SK-N-SH (cell line): ENCODE measurements around the gene CDH23.

ENCODE experiments used
- ELF1 ChIP-seq: IDR thresholded peaks from 2 replicates; pipeline ENCODE4 v1.4.0; 2012
- EP300 ChIP-seq, 2 experiments: IDR thresholded peaks; 2 replicates each; pipeline versions ENCODE4 v1.4.0 to v1.6.1; 2012; ENCODE audit warnings: borderline replicate concordance in 1 of 2, low read depth in 1 of 2, low read length in 1 of 2
- NRF1 ChIP-seq: IDR thresholded peaks from 2 replicates; pipeline ENCODE4 v1.6.1; 2012; ENCODE audit warnings: low read depth, mild to moderate bottlenecking, low read length
- TF ChIP-seq, protein P1 (sequence below): fragments of 200-600 bp; sonication (generic); IDR thresholded peaks from 2 replicates; pipeline ENCODE4 v1.6.1; 2017; ENCODE audit warnings: antibody characterized with exemption, mild to moderate bottlenecking, moderate library complexity

GRCh38 chr10:71496927-71497762, 100.4 kb downstream of the CDH23 start:
- TF ChIP-seq ELF1: no peak
- TF ChIP-seq, protein P1, sequence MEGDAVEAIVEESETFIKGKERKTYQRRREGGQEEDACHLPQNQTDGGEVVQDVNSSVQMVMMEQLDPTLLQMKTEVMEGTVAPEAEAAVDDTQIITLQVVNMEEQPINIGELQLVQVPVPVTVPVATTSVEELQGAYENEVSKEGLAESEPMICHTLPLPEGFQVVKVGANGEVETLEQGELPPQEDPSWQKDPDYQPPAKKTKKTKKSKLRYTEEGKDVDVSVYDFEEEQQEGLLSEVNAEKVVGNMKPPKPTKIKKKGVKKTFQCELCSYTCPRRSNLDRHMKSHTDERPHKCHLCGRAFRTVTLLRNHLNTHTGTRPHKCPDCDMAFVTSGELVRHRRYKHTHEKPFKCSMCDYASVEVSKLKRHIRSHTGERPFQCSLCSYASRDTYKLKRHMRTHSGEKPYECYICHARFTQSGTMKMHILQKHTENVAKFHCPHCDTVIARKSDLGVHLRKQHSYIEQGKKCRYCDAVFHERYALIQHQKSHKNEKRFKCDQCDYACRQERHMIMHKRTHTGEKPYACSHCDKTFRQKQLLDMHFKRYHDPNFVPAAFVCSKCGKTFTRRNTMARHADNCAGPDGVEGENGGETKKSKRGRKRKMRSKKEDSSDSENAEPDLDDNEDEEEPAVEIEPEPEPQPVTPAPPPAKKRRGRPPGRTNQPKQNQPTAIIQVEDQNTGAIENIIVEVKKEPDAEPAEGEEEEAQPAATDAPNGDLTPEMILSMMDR: no peak
- TF ChIP-seq EP300 (IDR thresholded peaks at IDR 0.05; ENCODE audit: borderline replicate concordance in 1 of 2, low read depth in 1 of 2, low read length in 1 of 2): no peak
- no peak for TF ChIP-seq NRF1
